GM12872 (cell line): ENCODE results near the gene AQP3.
A peak's percentile ranks its signal among the peaks of the same experiment; 100 is the strongest.

Experiments used
- TF ChIP-seq, protein P1 (sequence below): IDR thresholded peaks from 3 replicates; pipeline ENCODE4 v1.5.1; 2011; ENCODE audit warnings: low read depth, mild to moderate bottlenecking, low read length, moderate library complexity; ENCODE audit not compliant: insufficient read depth

Gene AQP3

DNA sequence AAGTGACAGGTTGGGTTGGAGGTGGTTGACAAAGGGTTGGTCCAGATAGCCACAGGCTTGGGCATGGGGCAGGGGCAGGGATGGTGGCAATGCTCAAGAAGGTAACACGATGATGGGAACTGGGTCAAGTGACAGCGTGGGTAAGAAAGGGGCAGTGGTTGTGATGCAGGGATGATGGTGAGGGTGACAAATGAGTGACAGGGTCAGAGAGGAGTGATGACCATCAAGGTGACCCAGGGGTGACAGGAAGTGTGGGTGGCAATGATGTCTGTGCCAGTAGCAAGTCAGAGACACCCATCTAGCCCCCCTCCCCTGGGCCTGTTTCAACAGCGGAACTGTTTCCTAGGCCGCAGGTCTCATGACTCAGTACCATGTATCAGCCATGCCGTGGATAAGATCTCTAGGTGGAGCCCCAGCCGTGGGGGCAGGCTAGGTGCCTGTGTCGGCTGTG, 20.5 kb downstream of the AQP3 start:
- TF ChIP-seq, protein P1, sequence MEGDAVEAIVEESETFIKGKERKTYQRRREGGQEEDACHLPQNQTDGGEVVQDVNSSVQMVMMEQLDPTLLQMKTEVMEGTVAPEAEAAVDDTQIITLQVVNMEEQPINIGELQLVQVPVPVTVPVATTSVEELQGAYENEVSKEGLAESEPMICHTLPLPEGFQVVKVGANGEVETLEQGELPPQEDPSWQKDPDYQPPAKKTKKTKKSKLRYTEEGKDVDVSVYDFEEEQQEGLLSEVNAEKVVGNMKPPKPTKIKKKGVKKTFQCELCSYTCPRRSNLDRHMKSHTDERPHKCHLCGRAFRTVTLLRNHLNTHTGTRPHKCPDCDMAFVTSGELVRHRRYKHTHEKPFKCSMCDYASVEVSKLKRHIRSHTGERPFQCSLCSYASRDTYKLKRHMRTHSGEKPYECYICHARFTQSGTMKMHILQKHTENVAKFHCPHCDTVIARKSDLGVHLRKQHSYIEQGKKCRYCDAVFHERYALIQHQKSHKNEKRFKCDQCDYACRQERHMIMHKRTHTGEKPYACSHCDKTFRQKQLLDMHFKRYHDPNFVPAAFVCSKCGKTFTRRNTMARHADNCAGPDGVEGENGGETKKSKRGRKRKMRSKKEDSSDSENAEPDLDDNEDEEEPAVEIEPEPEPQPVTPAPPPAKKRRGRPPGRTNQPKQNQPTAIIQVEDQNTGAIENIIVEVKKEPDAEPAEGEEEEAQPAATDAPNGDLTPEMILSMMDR, result no peak

GRCh38 chr9:33425128-33425533, 22.3 kb downstream of the AQP3 start:
- TF ChIP-seq, protein P1, result no peak

GRCh38 chr9:33419708-33420303, 27.6 kb downstream of the AQP3 start:
- TF ChIP-seq, protein P1, result no peak

- TF ChIP-seq, protein P1, result no peak
Observed at GRCh38 chr9:33418090-33418489, 29.3 kb downstream of the AQP3 start.

DNA sequence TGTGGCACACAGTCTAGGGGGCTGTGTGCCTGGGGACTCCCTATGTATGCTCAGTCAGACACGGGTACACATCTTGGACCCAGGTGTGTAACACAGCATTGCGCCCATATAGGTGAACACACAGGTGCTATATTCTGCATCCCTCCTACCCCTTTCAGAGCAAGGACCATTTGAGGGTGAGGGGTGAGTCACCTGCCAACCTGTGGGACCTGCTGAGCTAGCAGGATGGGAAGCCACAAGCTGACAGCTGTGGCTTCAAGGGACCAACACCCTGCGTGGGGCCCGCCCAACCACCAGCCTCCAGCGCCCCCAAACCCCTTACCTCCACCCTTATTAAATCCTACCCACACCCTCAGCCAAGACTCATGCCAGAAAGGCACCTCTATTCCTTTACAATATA, 30.4 kb downstream of the AQP3 start:
- TF ChIP-seq, protein P1, result no peak

- TF ChIP-seq, protein P1, result peak; percentile 91
Observed at GRCh38 chr9:33415501-33416038, 31.8 kb downstream of the AQP3 start.

DNA sequence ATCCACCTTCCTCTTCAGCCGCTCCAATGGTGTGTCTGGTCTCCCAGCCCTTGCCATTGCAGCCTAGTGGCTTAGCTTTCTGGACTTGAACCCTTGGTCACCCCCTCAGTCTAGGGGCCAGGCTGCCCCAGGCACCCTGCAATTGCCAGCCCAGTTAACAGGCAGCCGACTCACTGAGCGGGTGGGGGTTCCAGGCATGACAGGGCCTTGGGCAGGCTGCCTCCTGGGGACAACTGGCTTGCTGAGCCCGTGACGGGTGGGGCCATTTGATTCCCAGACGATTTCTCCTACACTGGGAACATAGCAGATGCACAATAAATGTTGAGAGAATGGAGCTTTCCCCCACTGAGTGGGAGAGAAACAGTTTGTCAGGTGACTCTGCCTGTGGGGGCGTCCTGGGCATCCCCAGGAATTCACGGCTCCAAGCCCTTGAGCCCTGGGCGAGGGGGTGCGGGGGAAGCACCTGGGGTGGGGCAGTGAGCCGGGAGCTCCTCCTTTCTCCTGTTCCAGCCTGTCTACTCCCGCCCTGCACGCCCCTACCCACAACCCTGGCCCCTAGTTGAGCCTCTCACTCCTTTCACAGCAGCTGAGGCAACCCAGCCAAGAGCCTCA, 32.4 kb downstream of the AQP3 start:
- TF ChIP-seq, protein P1, result no peak
